ENCODE data around the gene CSRNP3.
"Not testable (repeated sequence)": the region's sequence is repeated elsewhere in the genome, so short reads cannot be mapped to it uniquely, and the experiment has no call there.

CSRNP3 gene

DNA sequence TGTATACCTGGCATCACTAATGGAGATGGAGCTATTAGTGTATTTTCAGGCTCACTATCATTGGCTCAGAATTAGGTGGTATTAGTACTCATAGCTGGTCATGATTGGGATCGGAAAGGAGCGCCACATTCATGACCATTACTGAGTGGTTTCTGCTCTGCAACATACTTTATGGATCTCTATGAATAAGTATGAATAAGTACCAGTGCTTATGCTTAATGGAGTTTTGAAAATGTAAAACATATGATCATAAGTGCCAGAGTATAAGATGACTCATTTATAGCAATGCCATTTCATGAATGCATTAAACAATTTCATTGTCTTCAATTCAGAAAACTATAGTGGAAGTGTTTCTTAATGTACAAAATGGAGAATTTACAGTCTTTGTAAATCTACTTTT lies 167.9 kb downstream of the CSRNP3 start:
- FAIRE-seq: no peak

DNA sequence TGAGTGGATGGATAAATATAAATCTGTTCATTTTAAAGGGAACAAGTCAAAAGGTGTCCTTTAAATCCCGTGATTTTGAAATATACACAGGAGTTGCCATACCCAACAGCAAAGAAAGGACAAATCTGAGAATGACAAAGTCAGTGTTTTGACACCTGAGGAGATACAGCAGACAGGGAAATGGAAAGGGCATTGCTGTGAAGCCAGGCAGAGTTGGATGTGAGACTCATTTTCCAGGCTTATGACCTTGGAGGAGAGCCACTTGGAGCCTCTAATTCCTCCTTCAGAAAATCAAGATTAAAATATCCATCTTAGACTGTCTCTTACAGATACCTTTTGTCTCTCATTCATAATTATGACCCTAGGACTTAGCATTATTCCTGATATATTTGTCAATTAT lies 170.0 kb downstream of the CSRNP3 start:
- FAIRE-seq: no peak

DNA sequence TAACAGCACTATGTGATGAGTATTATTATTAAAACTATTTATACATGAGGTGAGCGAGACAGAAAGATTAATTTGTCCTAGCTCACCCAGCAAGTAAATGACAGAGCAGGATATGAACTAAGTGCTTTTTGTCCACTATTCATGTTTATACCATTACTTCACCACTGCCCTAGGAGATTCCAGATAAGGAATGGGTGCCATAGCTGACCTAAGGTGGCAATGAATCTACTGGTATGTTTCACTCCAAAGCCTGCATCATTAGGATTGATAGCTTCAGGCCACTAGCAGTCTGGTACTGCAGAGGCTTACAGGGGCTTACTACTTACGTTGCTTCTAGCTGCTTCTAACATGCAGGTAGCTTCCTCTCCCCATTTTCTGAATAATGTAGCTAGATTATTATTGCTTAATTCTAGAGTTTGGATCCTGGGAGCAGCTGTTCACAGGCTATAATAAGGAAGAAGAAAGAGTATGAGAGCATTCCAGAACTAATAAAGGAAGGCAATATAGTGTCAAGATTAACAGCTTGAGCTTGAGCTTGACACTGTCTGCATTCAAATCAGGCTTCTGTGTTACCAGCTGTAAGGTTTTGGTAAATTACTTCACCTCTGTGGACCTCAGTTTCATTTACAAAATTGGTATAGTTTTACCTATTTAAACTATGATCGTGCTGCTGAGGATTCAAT lies 170.9 kb downstream of the CSRNP3 start:
- FAIRE-seq: no peak

DNA sequence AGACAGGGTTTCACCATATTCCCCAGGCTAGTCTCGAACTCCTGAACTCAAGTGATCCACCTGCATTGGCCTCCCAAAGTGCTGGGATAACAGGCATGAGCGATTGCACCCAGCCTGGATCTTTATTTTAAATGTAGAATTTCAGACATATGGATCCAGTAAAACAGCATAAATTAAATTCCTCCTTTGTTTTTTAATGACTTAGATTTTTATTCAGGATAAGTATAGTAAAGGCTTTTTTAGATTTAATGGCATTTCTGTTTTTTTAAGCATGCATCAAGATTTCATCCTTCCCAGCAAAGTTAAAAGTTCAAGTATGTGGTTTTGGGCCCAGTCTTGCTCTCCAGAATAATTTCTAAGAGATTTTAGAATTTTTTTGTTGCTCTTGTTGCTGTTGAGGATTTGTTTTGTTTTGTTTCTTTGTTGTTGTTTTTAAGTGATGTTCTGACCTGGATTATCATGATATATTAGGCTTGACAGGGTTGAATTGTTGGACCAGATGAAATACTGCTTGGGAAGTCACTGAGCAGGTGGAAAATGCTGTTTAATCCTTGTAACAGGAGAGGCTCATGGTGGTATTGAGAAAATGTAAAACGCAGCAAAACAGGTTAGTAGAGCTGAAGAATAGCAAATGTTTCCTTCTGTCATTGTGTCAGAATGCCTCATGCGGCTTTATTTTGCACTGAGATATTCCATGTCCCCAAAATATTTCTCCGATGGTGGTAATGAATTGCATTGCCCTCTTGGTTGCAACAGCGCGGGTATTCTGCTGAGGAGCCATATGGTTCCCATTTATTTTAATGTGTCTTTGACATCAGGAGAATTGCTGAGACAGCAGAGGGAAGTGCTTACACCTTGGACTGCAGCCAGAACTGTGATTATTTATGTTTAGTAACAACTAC lies 176.7 kb downstream of the CSRNP3 start:
- FAIRE-seq: no peak

DNA sequence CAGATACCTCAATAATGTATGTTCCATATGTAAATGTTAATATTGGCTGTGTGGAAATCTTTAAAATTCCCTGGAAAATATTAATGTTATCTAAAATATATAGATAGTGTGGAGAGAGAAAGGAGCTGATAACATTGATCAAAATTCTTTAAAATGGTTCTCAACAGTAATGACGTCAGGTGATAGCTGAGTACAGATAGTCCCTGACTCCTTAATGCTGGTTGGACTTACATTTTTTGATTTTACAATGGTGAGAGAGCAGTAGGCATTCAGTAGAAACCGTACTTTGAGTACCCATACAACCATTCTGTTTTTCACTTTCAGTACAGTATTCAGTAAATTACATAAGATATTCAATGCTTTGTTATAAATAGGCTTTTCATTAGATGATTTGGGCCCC lies 177.9 kb downstream of the CSRNP3 start:
- FAIRE-seq: no peak

DNA sequence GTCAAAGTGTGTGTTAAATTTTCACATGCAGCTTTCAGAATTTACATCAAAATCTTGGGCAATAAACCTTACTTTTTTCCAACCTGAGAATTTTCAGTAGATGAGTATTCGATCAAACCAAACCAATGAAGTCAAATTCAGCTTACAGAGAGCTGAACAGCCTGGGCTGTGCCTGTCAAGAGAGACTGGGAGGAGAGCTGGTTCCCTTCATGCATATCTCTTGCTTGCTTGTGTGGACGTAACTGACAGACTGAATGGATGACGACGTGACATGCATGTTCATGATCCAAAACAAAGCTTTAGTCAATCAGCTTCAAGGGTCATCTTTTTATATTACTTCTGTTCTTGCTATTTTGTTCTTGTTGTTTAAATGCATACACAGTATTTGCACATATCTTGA lies 179.3 kb downstream of the CSRNP3 start:
- FAIRE-seq: no peak

DNA sequence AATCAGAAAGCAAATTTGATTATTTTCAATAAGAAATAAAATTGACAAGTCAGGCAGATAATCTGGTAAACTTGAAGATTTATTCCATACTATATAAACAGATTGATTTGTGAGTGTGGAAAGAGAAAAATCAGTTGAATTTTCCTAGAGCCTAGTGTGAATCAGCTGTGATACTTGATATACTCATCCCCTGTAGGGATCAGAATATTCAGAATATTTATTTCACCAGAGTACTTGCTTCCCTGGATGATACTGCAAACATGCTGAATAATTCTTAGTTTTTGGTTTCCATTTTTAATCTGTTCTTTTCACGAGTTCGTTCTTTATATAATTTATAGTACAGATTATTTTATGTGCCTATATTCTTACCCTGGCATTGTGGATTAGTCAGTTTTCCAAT lies 181.7 kb downstream of the CSRNP3 start:
- FAIRE-seq: no peak

DNA sequence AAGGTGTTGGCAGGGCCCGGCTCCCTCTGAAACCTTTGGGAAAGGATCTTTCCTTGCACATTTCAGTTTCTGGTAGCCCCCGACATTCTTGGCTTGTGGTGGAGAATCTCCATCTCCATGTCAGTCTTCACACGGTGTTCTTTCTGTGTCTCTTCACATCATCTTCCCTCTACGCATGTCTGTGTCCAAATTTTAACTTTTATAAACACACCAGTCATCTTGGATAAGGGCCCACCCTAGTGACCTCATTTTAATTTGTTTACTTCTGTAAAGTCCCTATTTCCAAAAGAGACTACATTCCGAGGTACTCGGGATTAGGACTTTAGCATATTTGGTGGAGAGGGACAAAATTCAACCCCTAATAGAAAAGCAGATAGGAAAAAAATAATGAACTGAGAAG lies 186.2 kb downstream of the CSRNP3 start:
- no peak for FAIRE-seq

DNA sequence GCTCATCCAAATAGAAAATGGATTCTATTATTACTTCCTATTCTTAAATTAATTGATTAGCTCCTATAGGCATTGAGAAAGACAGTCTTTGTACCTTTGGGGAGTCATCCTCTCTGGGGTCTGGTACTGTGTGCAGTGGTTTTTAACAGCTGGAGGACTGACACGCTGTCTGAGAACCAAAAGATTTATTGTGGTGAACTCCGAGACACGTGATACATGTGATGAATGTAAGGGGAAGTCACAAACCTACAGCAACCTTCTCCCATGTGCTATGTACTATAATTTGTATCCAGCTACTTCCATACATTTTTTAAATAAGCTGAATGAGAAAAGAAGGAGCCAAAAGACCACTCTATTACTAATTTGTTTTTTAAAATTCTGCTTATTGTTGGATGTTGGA lies 190.9 kb downstream of the CSRNP3 start:
- no peak for FAIRE-seq

DNA sequence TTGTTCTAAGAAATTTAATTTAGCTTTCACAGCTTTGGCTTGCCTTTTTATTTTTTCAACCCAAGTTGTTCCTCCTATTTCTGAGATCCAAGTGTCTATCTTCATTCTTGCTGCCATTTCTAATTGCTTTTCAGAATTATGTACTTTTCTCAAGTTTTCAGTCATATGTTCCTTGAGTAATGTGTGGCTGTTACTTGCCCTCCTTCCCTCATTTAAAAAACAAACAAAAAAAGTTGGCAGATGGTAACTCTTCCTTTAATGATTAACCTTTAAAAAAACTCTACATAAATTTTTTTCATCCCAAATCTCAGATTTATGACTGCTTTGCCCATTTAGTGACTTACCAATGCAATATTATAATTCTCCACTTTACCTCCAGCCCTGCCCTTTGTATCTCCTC lies 193.2 kb downstream of the CSRNP3 start:
- FAIRE-seq: no peak

DNA sequence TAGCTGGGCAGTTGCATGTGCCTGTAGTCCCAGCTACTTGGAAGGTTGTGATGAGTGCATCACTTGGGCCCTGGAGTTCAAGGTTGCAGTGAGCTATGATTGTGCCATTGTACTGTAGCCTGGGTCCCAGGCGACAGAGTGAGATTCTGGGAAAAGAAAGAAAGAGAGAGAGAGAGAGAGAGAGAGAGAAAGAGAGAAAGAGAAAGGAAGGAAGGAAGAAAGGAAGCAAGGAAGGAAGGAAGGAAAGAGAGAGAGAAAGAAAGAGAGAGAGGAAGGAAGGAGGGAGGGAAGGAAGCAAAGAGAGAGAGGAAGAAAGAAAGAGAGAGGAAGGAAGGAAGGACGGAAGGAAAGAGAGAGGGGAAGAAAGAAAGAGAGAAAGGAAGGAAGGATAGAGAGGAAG lies 196.1 kb downstream of the CSRNP3 start:
- FAIRE-seq: no peak

DNA sequence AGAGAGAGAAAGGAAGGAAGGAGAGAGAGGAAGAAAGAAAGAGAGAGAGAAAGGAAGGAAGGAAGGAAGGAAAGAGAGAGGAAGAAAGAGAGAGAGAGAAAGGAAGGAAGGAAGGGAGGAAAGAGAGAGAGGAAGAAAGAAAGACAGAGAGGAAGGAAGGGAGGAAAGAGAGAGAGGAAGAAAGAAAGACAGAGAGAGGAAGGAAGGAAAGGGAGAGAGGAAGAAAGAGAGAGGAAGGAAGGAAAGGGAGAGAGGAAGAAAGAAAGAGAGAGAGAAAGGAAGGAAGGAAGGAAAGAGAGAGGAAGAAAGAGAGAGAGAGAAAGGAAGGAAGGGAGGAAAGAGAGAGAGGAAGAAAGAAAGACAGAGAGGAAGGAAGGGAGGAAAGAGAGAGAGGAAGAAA lies 196.6 kb downstream of the CSRNP3 start:
- not testable (repeated sequence) for FAIRE-seq

DNA sequence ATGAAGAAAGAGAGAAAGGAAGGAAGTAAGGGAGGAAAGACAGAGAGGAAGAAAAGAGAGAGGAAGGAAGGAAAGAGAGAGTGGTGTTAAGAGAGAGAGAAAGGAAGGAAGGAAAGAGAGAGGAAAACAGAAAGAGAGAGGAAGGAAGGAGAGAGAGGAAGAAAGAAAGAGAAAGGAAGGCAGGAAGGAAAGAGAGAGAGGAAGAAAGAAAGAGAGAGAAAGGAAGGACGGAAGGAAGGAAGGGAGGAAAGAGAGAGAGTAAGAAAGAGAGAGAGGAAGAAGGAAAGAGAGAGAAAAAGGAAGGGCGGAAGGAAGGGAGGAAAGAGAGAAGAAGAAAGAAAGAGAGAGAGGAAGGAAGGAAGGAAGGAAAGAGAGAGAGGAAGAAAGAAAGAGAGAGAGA lies 197.1 kb downstream of the CSRNP3 start:
- no peak for FAIRE-seq

DNA sequence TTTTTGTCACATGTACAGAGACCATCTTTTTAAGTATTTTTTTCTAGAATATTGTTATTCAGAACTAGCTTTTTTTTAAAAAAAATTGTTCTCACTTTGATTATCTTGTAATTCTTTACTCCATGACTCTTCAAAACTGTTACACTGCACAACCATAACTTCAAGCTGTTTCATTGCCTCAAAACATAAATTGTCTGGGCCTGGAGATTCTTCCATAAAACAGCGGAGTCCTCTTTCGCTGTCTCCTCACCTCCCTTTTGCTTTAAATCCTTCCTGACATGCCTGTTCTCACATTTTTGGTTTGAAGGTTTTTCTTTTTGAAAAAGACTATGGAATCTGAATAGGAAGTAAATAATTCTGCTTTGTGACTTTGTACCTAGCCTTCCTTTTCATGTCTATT lies 197.9 kb downstream of the CSRNP3 start:
- FAIRE-seq: no peak

DNA sequence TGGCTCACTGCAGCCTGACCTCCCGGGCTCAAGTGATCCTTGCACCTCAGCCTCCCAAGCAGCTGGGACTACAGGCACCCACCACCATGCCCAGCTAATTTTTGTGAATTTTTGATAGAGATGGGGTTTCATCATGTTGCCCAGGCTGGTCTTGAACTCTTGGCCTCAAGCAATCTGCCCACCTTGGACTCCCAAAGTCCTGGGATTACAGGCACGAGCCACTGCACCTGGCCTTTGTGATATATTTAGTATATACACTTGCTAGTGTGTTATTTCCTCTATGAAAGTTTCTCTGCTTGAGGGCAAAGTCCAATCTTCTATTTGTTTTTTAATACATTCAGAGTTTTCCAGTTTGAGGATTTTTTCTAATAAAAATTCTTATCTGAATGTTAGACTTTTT lies 205.3 kb downstream of the CSRNP3 start:
- FAIRE-seq: no peak

DNA sequence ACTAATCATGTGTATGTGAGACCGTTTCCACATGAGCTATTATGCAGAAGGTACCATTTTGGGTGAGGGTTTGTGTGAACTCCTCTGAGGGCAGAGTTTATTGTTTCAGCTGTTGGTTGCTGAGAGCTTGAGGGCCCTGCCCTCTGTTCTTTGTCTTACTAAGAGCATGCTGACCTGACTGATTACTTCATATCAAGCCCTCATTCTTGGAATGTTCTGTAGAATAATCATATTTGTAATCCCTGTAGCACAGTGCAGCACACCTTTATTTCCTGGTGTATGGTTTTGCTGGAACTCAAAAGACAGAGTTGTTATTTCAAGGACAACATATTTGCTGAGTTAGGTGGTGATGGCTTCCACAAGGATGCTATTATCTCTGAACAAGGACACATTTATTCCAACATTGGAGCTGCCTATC lies 206.1 kb downstream of the CSRNP3 start:
- FAIRE-seq: no peak

DNA sequence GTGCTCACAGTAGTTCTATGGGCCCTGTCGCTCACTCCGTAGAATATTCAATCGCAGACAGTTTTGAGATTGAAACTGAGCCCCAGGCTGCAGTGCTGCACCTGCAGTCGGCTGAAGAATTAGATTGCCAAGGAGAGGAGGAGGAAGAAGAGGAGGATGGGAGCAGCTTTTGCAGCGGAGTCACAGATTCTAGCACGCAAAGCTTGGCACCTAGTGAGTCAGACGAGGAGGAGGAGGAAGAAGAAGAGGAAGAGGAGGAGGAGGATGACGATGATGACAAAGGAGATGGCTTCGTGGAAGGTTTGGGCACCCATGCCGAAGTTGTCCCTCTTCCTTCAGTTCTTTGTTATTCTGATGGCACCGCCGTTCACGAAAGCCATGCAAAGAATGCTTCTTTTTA lies 209.4 kb downstream of the CSRNP3 start:
- no peak for FAIRE-seq

DNA sequence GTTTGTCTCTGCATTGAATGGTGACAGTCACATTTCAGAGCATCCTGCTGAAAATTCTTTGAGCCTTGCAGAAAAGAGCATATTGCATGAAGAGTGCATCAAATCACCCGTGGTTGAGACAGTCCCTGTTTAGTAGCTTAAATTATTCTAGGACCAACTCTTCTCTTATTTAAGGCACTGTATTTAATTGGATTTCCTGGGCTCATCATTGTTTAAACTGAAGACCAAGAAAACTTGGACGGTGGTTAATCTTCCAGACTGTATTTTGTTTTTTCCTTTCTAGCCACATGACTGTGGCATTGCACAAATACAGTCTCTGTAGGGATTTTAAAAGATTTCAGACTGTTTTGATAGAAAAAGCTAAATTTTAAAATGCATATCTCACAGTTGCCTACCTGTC lies 210.1 kb downstream of the CSRNP3 start:
- FAIRE-seq: no peak

DNA sequence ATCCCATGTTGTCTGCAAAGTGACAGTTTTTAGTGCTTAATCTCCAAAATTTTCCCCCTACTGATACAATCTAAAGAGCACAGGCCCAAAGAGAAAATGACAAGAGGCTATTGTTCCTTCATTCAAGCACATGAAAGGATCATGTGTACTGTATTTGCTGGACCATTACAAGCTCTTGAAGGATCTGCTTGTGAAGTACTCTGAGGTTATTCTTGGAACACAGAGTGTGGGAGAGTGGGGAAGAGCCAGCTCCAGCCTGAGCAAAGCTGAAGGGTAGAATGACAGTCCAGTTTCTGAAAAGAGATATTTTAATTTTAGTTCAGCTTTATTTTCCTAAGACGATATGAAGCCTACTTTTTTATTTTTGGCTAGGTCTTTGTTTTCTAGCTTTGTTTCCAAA lies 212.3 kb downstream of the CSRNP3 start:
- no peak for FAIRE-seq

DNA sequence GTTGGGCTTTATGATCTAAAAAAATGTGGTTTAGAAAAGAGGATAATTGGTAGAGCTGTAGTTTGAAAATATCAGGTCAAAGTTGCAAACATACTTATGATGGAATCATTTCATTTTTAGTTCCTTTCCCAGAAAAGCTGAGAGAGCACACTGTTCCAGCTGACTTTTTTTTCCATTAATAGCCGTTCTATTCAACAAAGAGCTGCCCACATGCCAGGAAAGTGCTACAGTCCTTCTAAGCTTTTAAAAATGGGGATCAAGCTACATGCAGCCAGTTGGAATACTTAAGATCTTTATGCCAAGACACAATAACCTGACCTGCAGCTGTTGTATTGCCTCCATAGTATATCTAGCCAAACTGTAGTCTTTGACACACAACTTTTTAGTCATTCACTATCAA lies 213.0 kb downstream of the CSRNP3 start:
- no peak for FAIRE-seq

DNA sequence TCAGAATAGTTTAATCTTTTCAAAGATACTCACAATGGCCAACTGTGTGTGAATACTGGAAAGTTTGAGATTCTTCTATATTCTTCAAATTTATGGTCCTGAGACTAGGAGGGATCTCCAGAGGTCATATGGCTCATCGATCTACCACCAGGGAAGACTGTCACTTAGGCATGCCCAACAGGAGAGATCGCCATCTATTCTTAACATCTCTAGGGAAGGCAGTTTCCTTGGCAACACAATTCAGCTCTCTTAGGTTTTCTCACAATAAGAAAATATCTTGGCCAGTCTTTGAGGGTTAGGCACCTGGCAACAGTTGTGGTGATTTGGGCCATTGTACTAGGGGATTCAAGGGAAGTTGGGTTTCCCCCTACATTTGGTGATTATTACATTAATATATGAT lies 217.3 kb downstream of the CSRNP3 start:
- FAIRE-seq: no peak

DNA sequence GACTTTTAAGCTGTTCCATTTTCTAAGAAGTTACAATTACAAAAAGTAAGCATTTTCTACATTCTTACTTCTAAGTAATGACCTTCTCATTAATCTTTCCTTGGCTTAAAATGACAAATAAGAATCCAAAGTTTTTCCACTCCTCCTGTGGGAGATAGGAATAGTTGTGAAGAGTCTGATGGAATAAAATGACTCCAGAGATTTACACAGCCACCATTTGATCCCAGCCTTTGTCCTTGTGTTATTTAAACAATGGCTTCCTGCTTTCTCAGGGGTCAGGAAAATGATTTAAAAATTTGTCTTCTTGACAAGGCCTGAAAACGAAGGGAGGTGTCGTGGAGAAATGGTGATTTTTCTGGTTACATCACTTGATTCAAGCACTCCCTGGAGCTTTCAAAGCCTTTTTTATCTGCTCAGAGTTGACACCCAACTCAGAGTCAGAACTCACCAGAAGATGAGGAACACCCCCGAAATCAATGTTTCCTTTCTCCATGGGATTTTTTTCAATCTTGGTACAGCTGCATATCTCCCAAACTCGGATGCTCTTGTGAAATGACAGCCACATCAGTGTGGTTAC lies 218.0 kb downstream of the CSRNP3 start:
- FAIRE-seq: no peak

DNA sequence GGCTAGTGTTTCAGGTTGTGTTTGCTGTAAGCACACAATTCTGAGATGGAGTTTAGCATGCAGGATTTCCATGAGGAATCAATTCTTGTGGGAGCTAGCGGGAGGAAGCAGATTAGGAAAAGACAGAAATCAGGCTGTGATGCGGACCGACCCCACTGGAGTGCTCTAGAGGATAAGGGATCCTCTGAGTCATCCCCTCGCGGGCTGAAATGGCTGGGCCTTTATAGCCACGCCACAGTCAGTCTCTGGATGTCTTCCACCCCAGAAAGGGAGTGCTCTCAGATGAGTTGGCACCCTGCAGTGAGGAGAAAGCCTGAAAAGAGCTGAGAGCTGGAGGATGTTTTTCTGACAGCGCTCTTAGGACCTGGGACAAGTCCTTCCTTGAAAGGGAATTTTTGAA lies 222.1 kb downstream of the CSRNP3 start:
- no peak for FAIRE-seq

DNA sequence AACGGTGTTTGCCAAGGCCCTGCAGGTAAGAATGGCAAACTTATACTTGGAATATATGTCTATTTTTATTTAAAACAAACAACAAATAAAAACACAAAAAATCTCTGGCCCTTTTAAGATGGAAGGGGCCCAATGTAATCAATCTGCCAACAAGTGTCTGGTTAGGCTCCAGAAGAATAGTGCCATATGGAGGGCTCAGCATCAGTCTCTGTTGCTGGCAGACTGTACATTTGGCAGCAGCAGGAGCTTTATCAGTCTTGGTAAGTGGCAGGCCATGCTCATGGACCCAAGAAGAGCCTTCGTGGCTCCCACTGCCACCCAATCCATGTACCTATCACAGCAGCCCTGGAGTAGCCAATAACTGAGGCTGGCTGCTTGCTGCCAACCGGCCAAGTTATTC lies 223.4 kb downstream of the CSRNP3 start:
- FAIRE-seq: no peak

All from A204.1 (cell line).